ENCODE results near the gene BGN. TPM values are rescaled to one million over a fixed set of nuclear protein-coding genes. Genes with fewer than 3 reads are reported as not detected.

Gene BGN
- total RNA-seq, 1 donor from 2014 or later = not detected

DNA sequence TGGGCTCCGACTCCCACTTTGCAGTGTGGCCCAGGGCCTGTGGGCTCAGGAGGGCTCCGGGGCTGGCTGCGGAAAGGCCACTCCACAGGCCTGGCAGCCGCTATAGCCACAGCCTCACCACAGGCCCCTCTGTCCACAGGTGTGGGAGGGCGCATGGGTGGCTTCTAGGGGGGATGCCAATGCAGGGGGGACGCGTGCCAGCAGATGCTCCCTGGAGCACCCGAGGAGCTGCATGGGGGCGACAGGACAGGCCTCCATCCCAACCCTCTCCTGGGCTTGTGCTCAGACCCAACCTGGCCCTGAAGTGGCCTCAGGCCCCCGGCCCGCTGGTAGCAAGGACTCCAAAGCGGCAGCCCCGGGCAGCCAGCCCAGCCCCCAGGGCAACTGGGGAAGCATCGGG, 8.0 kb downstream of the BGN start:
- intact Hi-C loops (cut with micrococcal nuclease) = no loop called here

- intact Hi-C loops (cut with micrococcal nuclease) = no loop called here
Measured at GRCh38 chrX:153504445-153505016, 9.8 kb downstream of the BGN start.

DNA sequence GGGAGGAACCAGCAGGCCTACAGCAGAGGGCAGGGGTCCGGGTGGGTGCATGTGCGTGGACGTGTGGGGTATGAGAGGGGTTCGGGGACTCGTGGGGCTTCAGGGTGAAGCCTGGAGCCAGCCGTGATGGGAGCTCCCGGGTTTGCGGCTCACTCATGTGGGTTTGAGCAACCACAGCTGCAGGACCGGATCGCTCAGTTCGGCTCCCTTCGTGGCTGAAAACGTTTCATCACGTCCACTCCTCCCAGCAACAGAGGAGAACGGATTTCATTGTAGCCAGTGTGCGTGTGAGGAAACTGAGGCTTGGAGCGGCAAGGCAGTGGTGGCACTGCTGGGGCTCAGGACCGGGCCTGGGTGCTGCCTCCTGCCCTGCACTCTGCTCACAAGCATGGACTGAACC, 10.6 kb downstream of the BGN start:
- intact Hi-C loops (cut with micrococcal nuclease) = no loop called here

GRCh38 chrX:153507484-153508178, 12.9 kb downstream of the BGN start:
- intact Hi-C loops (cut with micrococcal nuclease) = loop anchor here (1.0 to 2.0 kb wide), 2 partner anchors 36 to 549 kb away; no protein-coding TSS in a partner anchor

GRCh38 chrX:153509592-153509991, 14.8 kb downstream of the BGN start:
- intact Hi-C loops (cut with micrococcal nuclease) = no loop called here

DNA sequence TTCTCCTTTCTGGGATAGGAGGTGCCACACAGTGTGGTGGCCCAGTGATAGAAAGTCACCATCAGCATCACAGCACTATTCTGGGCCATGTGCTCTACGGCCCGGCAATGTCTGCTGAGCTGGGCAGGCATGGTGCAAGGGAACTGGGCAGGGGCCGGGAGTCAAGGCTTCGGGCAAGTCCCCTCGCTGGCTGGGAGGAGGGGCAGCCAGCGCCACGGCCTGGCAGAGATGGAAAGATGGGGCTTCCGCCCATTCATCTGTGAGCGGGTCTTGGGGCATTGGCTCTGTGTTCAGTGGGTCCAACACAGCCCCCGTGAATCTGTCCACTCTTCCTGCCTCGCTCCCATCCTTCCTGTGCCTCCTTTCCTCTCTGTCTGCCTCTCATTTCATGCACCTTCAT, 15.6 kb downstream of the BGN start:
- intact Hi-C loops (cut with micrococcal nuclease) = no loop called here

- intact Hi-C loops (cut with micrococcal nuclease) = no loop called here
Measured at GRCh38 chrX:153511784-153512500, 17.2 kb downstream of the BGN start.

DNA sequence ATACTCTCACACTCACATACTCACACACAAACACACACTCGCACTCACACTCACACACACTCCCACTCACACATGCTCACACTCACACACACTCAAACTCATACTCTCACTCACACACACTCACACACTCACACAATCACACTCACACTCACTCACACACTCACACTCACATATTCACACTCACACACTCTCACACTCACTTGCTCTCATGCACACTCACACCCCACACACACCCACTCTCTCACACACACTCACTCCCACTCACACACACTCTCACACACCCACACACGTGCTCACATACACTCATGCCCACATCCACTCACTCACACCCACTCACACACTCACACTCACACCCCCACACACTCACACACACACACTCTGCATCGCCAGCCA, 17.7 kb downstream of the BGN start:
- intact Hi-C loops (cut with micrococcal nuclease) = no loop called here

DNA sequence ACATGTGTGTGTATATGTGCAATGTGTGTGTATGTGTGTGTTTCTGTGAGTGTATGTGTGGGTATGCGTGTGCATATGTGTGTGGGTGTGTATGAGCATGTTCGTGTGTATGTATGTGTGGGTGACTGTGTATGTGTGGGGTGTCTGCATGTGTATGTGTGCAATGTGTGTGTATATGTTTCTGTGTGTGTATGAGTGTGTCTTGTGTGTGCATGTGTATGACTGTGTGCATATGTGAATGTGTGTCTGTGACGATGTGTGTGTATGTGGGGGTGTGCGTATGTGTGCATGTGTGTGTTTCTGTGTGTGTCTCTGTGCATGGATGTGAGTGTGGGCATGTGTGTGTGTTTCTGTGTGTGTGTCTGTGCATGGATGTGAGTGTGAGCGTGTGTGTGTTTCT, 18.5 kb downstream of the BGN start:
- intact Hi-C loops (cut with micrococcal nuclease) = no loop called here

GRCh38 chrX:153514259-153514658, 19.5 kb downstream of the BGN start:
- intact Hi-C loops (cut with micrococcal nuclease) = no loop called here

DNA sequence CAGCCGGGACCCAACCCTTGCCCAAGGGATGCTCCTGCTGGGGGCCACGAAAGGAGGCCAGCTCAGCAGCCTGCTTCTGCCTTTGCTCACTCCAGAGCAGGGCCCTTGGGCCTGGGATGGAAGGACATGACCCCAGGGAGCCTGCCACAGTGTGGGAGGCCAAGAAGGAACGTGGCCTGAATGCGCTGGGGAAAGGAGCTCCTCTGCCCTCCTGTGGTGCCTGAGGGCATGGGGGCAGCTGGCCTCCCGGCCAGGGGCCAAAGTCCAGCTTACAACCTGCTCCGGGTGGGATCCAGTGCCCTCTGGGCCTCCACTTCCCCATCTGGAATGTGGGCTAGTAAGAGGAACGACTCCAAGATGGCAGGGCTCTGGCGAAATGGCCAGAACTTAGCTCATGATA, 20.7 kb downstream of the BGN start:
- intact Hi-C loops (cut with micrococcal nuclease) = no loop called here

DNA sequence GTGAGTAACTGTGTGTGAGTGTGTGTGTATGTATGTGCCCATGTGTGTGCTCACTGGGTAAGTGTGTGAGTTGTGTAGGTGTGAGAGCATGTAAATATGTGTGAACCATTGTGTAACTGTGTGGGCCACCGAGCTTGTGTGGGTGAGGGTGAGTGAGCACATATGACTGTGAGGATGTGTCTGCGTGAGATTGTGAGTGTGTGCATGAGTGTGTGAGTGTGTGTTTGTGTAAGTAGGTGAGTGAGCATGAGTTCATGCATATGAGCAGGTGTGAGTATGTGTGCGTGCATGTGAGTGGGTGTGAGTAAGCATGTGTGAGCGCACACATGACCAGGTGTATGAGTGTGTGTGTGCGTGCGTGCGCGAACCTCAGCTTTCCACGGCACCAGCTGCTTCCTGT, 21.3 kb downstream of the BGN start:
- intact Hi-C loops (cut with micrococcal nuclease) = no loop called here

DNA sequence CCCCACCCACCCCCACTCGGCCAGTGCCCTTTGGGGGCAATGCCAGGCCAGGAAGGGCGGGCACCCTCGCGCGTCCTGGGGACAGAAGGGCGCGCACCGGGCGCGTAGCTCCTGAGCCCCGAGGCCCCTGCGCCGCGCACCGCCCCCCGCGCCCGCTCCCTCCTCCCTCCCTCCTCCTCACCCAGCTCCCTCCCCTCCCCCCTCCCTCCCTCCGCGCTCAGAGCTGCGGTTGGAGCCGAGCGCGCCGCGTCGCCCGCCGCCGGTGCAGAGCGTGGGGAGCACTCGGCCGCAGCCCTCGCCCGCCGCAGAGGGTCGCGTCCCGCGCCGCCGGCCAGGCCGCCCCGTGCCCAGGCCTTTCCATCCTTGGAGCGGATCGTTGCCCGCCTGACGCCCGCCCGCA, 22.6 kb downstream of the BGN start, which contains the start of gene ATP2B3:
ATP2B3 (plus strand) TSS at position 220 of the 400 bp plus-strand sequence. CDS start 18,606 bp downstream, outside the sequence.
- intact Hi-C loops (cut with micrococcal nuclease) = no loop called here

GRCh38 chrX:153517946-153518834, 23.4 kb downstream of the BGN start:
- intact Hi-C loops (cut with micrococcal nuclease) = no loop called here

DNA sequence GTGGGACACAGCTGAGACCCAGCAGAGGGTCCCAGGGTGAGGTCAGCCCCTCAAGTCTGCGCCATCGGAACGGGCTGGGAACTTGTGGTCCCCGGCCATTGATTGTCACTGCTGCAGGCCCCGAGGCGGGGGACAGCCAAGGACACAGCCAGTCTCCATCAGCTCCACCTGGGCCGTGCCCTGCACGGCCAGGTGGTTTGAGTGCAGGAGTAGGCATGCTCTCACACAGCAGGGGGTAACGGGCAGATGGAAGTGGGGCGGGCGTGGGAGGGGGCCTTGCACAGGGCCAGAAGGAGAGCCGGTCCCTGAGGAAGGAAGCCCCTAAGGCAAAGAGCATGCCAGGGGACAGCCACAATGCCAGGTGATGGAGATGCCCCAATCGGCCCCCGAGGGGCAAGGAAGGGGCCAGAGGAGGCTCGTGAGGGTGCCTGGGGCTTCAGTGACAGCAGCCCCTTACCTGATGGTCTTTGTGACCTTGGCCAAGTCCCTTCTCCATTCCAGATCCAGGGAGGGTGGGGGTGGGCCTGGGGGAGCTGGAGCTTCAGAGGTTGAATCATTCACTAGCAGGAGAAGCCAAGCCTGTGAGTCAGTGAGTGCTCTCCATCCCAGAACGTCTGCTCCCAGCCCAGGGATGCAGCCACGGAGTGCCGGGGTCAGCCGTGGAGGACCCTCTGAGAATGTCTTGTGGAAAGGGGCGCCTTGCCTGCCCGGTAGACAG, 24.9 kb downstream of the BGN start:
- intact Hi-C loops (cut with micrococcal nuclease) = no loop called here

- intact Hi-C loops (cut with micrococcal nuclease) = no loop called here
Measured at GRCh38 chrX:153520287-153520917, 25.6 kb downstream of the BGN start.

GRCh38 chrX:153521034-153521433, 26.3 kb downstream of the BGN start:
- intact Hi-C loops (cut with micrococcal nuclease) = no loop called here

GRCh38 chrX:153522259-153522658, 27.5 kb downstream of the BGN start:
- intact Hi-C loops (cut with micrococcal nuclease) = no loop called here

- intact Hi-C loops (cut with micrococcal nuclease) = no loop called here
Measured at GRCh38 chrX:153523269-153523668, 28.5 kb downstream of the BGN start.

- intact Hi-C loops (cut with micrococcal nuclease) = no loop called here
Measured at GRCh38 chrX:153524234-153524633, 29.5 kb downstream of the BGN start.
